ENCODE data around the gene LRRC73. TPM values are rescaled to one million over a fixed set of nuclear protein-coding genes. Genes with fewer than 3 reads are reported as not detected.

The LRRC73 gene
- total and polyA plus RNA-seq, 2 of the 8 experiments (the other 6 are each of a cell fraction or from before 2014, with no cell fraction given), result 0.24 to 0.26 TPM

- TF ChIP-seq E2F6 (IDR thresholded peaks at IDR 0.05) (no peak), SP4 (IDR thresholded peaks at IDR 0.05; ENCODE audit: low read length) (no peak), TEAD4 (IDR thresholded peaks at IDR 0.05; ENCODE audit: low read depth, low read length) (no peak), SIN3A (conservative IDR thresholded peaks at IDR 0.05 in 1 of 2, IDR thresholded peaks at IDR 0.05 in 1 of 2; ENCODE audit: low read depth in 1 of 2, low read length in 2 of 2) (no peak), RXRA (IDR thresholded peaks at IDR 0.05; ENCODE audit: insufficient read depth, low read depth, low read length) (no peak)
Observed at GRCh38 chr6:43532201-43532600, 22.1 kb upstream of the LRRC73 start (continued).
